GM23248 (cell line): ENCODE measurements around the gene RASGRP1. TPM values are rescaled to one million over a fixed set of nuclear protein-coding genes. Genes with fewer than 3 reads are reported as not detected.

Experiments used
- DNase-seq: peaks from one replicate; pipeline ENCODE4 v3.0.0-alpha.2; 2015
- H2AFZ ChIP-seq: fragments of 200-600 bp; sonication (generic); 2 replicates; pipeline ENCODE4 v1.6.1; 2016; ENCODE audit warnings: antibody characterized with exemption
- H3F3A ChIP-seq: fragments of 200-600 bp; sonication (generic); 2 replicates; pipeline ENCODE4 v1.6.1; 2016; ENCODE audit warnings: mild to moderate bottlenecking, antibody characterized with exemption, mixed run types; ENCODE audit not compliant: insufficient read depth
- H3K27ac ChIP-seq: fragments of 200-600 bp; sonication (generic); 2 replicates; pipeline ENCODE4 v1.5.1; 2016; ENCODE audit warnings: mild to moderate bottlenecking
- H3K27me3 ChIP-seq: fragments of 200-600 bp; sonication (generic); replicated peaks from 2 replicates; pipeline ENCODE4 v1.6.1; 2016; ENCODE audit warnings: mild to moderate bottlenecking; ENCODE audit not compliant: insufficient read depth
- H3K36me3 ChIP-seq: fragments of 200-600 bp; sonication (generic); 2 replicates; pipeline ENCODE4 v1.6.1; 2016; ENCODE audit warnings: low read depth, mild to moderate bottlenecking
- H3K4me1 ChIP-seq: fragments of 200-600 bp; sonication (generic); 2 replicates; pipeline ENCODE4 v1.6.1; 2016; ENCODE audit warnings: mild to moderate bottlenecking; ENCODE audit not compliant: insufficient read depth
- H3K4me2 ChIP-seq: fragments of 200-600 bp; sonication (generic); one replicate; pipeline ENCODE4 v1.6.1; 2016; ENCODE audit warnings: mild to moderate bottlenecking; ENCODE audit not compliant: unreplicated experiment
- H3K4me3 ChIP-seq: fragments of 200-600 bp; sonication (generic); 2 replicates; pipeline ENCODE4 v1.5.1; 2016; ENCODE audit warnings: mild to moderate bottlenecking
- H3K79me2 ChIP-seq: fragments of 200-600 bp; sonication (generic); 2 replicates; pipeline ENCODE4 v1.6.1; 2016; ENCODE audit warnings: mild to moderate bottlenecking; ENCODE audit not compliant: insufficient read depth
- H3K9ac ChIP-seq: fragments of 200-600 bp; sonication (generic); 2 replicates; pipeline ENCODE4 v1.6.1; 2016; ENCODE audit warnings: mild to moderate bottlenecking
- H3K9me2 ChIP-seq: fragments of 200-600 bp; sonication (generic); 2 replicates; pipeline ENCODE4 v1.6.1; 2016; ENCODE audit warnings: mixed run types, mild to moderate bottlenecking, moderate library complexity; ENCODE audit not compliant: insufficient read depth
- H3K9me3 ChIP-seq: fragments of 200-600 bp; sonication (generic); one replicate; pipeline ENCODE4 v1.6.1; 2017; ENCODE audit warnings: low read depth
- H4K20me1 ChIP-seq: fragments of 200-600 bp; sonication (generic); 2 replicates; pipeline ENCODE4 v1.6.0; 2016; ENCODE audit not compliant: insufficient read depth
- EZH2 ChIP-seq: fragments of 200-600 bp; sonication (generic); IDR thresholded peaks from 2 replicates; pipeline ENCODE4 v1.6.1; 2018; ENCODE audit warnings: antibody characterized with exemption, mild to moderate bottlenecking; ENCODE audit not compliant: insufficient read depth, poor library complexity, severe bottlenecking
- EZH2phosphoT487 ChIP-seq: fragments of 200-600 bp; sonication (generic); IDR thresholded peaks from 2 replicates; pipeline ENCODE4 v1.6.1; 2018; ENCODE audit warnings: antibody characterized with exemption, moderate library complexity, mild to moderate bottlenecking, low read depth; ENCODE audit not compliant: insufficient read depth
- WGBS, 2 experiments: methylation state at CpG; one replicate each; pipeline ENCODE4 v1.1.6; 2015 to 2017; ENCODE audit warnings: low lambda C conversion rate in 2 of 2, low coverage in 1 of 2; ENCODE audit errors: missing lambda C conversion rate in 2 of 2; 5-methylcytosine and 5-hydroxymethylcytosine counted together
- in situ Hi-C: fragments of 300-500 bp; cut with MboI; formaldehyde crosslinking; loops from 2 replicates; pipeline ENCODE4 v1.15.0; 2020
- polyA plus RNA-seq: library from polyadenylated mRNA; unstranded; fragments of >200 nt; fragmentation: Nextera tagmentation; extraction: Ambion mirVana; gene quantifications from 2 replicates; pipeline ENCODE4 v1.2.1, GENCODE V29; 2016
- total RNA-seq: library from RNA; depleted of rRNA; stranded (reverse); fragments of >200 nt; shearing (Covaris generic); gene quantifications from 2 replicates; pipeline ENCODE4 v1.2.3, GENCODE V29; 2014

Gene RASGRP1
- total and polyA plus RNA-seq, 2 experiments from 2014 or later, result 0.58 to 1.5 TPM

- WGBS, 2 experiments, result 62 to 68% methylated on average over 7 of the region's 7 CpGs
- no peak overlapping the region for H2AFZ ChIP-seq
- no peak for DNase-seq
- H3K9me3 ChIP-seq, result no peaks in the 10 kb centered on the region
- in situ Hi-C loops, result no loop called here
- H3K4me3 ChIP-seq, result no peak overlapping the region
- no peaks in the 10 kb centered on the region for H3K79me2 ChIP-seq
- H3K4me1 ChIP-seq, result no peaks in the 10 kb centered on the region
- no peaks in the 10 kb centered on the region for H3K36me3 ChIP-seq
- no peak overlapping the region for H3K27ac ChIP-seq
- H3K9ac ChIP-seq, result no peak overlapping the region
- TF ChIP-seq EZH2phosphoT487, result no peak
- TF ChIP-seq EZH2, result no peak
- no peaks in the 10 kb centered on the region for H3F3A ChIP-seq
- no peaks in the 10 kb centered on the region for H4K20me1 ChIP-seq
- H3K27me3 ChIP-seq, result peaks cover 17% of the 10 kb centered on the region
- no peaks in the 10 kb centered on the region for H3K9me2 ChIP-seq
- H3K4me2 ChIP-seq, result no peak overlapping the region
These were observed 12.9 kb upstream of the RASGRP1 start for GRCh38 chr15:38577424-38577987.

- no peak overlapping the region for H3K27ac ChIP-seq
- no peak for DNase-seq
- WGBS, 2 experiments, result 84 to 95% methylated on average over 3 of the region's 3 CpGs
- H4K20me1 ChIP-seq, result no peaks in the 10 kb centered on the region
- peaks cover 17% of the 10 kb centered on the region for H3K27me3 ChIP-seq
- no peak overlapping the region for H3K4me2 ChIP-seq
- no peaks in the 10 kb centered on the region for H3F3A ChIP-seq
- H3K9me3 ChIP-seq, result no peaks in the 10 kb centered on the region
- H2AFZ ChIP-seq, result no peak overlapping the region
- H3K4me1 ChIP-seq, result no peaks in the 10 kb centered on the region
- no peak overlapping the region for H3K4me3 ChIP-seq
- no peaks in the 10 kb centered on the region for H3K79me2 ChIP-seq
- H3K9ac ChIP-seq, result no peak overlapping the region
- no peak for TF ChIP-seq EZH2phosphoT487
- in situ Hi-C loops, result no loop called here
- no peaks in the 10 kb centered on the region for H3K36me3 ChIP-seq
- H3K9me2 ChIP-seq, result no peaks in the 10 kb centered on the region
These were observed 12.2 kb upstream of the RASGRP1 start for GRCh38 chr15:38576837-38577236.

- Histone ChIP-seq H3K36me3 (no peaks in the 10 kb centered on the region), H2AFZ (no peak overlapping the region), H3F3A (no peaks in the 10 kb centered on the region), H3K4me3 (no peak overlapping the region), H3K9ac (no peak overlapping the region), H3K27me3 (peaks cover 20% of the 10 kb centered on the region), H3K79me2 (no peaks in the 10 kb centered on the region), H3K9me3 (no peaks in the 10 kb centered on the region), H3K4me2 (no peak overlapping the region), H3K9me2 (no peaks in the 10 kb centered on the region), H4K20me1 (no peaks in the 10 kb centered on the region), H3K27ac (no peak overlapping the region), H3K4me1 (no peaks in the 10 kb centered on the region)
- no peak for DNase-seq
- no peak for TF ChIP-seq EZH2
- in situ Hi-C loops, result no loop called here
- WGBS, 2 experiments, result 30 to 50% methylated on average over 1 of the region's 1 CpG
These were observed 11.6 kb upstream of the RASGRP1 start for GRCh38 chr15:38576261-38576660.

- no peak overlapping the region for H3K9ac ChIP-seq
- H3F3A ChIP-seq, result 0 out of 2 replicates have a peak, but pooled peaks cover 4% of the 10 kb centered on the region
- no peaks in the 10 kb centered on the region for H3K4me1 ChIP-seq
- H4K20me1 ChIP-seq, result no peaks in the 10 kb centered on the region
- H3K4me3 ChIP-seq, result no peak overlapping the region
- no peaks in the 10 kb centered on the region for H3K79me2 ChIP-seq
- H3K27ac ChIP-seq, result no peak overlapping the region
- no peaks in the 10 kb centered on the region for H3K9me2 ChIP-seq
- H2AFZ ChIP-seq, result no peak overlapping the region
- H3K9me3 ChIP-seq, result no peaks in the 10 kb centered on the region
- TF ChIP-seq EZH2phosphoT487 (no peak), EZH2 (no peak)
- no peaks in the 10 kb centered on the region for H3K36me3 ChIP-seq
- in situ Hi-C loops, result no loop called here
- 68 to 72% methylated on average over 16 of the region's 16 CpGs for WGBS, 2 experiments
- no peak for DNase-seq
- no peak overlapping the region for H3K4me2 ChIP-seq
- peaks cover 11% of the 10 kb centered on the region; the same call in 1 of the 2 replicates for H3K27me3 ChIP-seq
These were observed 665 bp upstream of the RASGRP1 start for GRCh38 chr15:38565287-38565670.
